H1 (cell line): Measurements from ENCODE around the gene ATG5. TPM values are rescaled to one million over a fixed set of nuclear protein-coding genes. Genes with fewer than 3 reads are reported as not detected.
A peak's percentile ranks its signal among the peaks of the same experiment; 100 is the strongest.

Source experiments
- CTCF ChIA-PET: fragments of 300-600 bp; sonication (Branson Sonifier 250); formaldehyde crosslinking; loops from one replicate; lab custom pipeline; 2021; ENCODE audit not compliant: partially characterized antibody; lab: Charles Lee
- POLR2A ChIA-PET: fragments of 300-600 bp; sonication (Branson Sonifier 250); formaldehyde crosslinking; loops from one replicate; lab custom pipeline; 2021; ENCODE audit warnings: inconsistent platforms; ENCODE audit not compliant: partially characterized antibody; lab: Charles Lee
- DNase-seq, 2 experiments: peaks; one replicate each; pipeline versions ENCODE4 v3.0.0 to v3.0.0-alpha.2; 2010 to 2022; ENCODE audit warnings: low spot score in 2 of 2, low read depth in 1 of 2, mixed read lengths in 1 of 2
- FAIRE-seq: peaks from 2 replicates; lab custom pipeline; 2011; peaks lifted over from hg19 to GRCh38; lab: Jason Lieb, UNC
- H2AFZ ChIP-seq: 2 replicates; pipeline ENCODE4 v1.8.1; 2012; ENCODE audit warnings: low read length, inconsistent platforms
- H2AK5ac ChIP-seq: 2 replicates; pipeline ENCODE4 v1.6.1; 2013; ENCODE audit warnings: low read depth, low read length
- H2BK120ac ChIP-seq: replicated peaks from 2 replicates; pipeline ENCODE3; 2013; ENCODE audit warnings: low read depth, low read length, inconsistent platforms
- H2BK12ac ChIP-seq: 2 replicates; pipeline ENCODE4 v1.6.1; 2013; ENCODE audit warnings: low read depth, low read length
- H2BK15ac ChIP-seq: 2 replicates; pipeline ENCODE4 v1.6.1; 2013; ENCODE audit warnings: low read length
- H2BK20ac ChIP-seq: 2 replicates; pipeline ENCODE4 v1.6.1; 2013; ENCODE audit warnings: low read length
- H2BK5ac ChIP-seq: 2 replicates; pipeline ENCODE4 v1.6.1; 2013; ENCODE audit warnings: low read depth, low read length
- H3K14ac ChIP-seq: 2 replicates; pipeline ENCODE4 v1.6.1; 2013; ENCODE audit warnings: inconsistent platforms; ENCODE audit not compliant: insufficient read length
- H3K18ac ChIP-seq: 2 replicates; pipeline ENCODE4 v1.6.1; 2013; ENCODE audit warnings: low read length; ENCODE audit errors: extremely low read depth
- H3K23ac ChIP-seq: 2 replicates; pipeline ENCODE4 v1.6.1; 2013; ENCODE audit warnings: inconsistent platforms; ENCODE audit not compliant: insufficient read length
- H3K23me2 ChIP-seq: 2 replicates; pipeline ENCODE4 v1.6.1; 2013; ENCODE audit warnings: low read depth, low read length
- H3K27ac ChIP-seq: 2 replicates; pipeline ENCODE4 v1.6.1; 2011; ENCODE audit warnings: low read depth, low read length, inconsistent platforms
- H3K27me3 ChIP-seq, 4 experiments: replicated peaks in 1 of 4; 1 replicate in 1 of 4; 2 replicates in 3 of 4; pipeline versions ENCODE4 v1.6.1 to v1.8.1; 2011 to 2013; ENCODE audit warnings: low read length in 3 of 4, mild to moderate bottlenecking in 3 of 4, inconsistent platforms in 2 of 4, mixed read lengths in 2 of 4, moderate library complexity in 1 of 4; ENCODE audit not compliant: control insufficient read depth in 3 of 4, insufficient read depth in 3 of 4; ENCODE audit errors: extremely low read depth in 1 of 4
- H3K36me3 ChIP-seq, 4 experiments: 2 replicates each; pipeline versions ENCODE4 v1.6.1 to v1.8.1; 2011 to 2013; ENCODE audit warnings: mild to moderate bottlenecking in 4 of 4, low read length in 3 of 4, moderate library complexity in 2 of 4, control low read depth in 1 of 4, inconsistent platforms in 1 of 4; ENCODE audit not compliant: insufficient read depth in 4 of 4, control insufficient read depth in 2 of 4
- H3K4ac ChIP-seq: replicated peaks from 2 replicates; pipeline ENCODE3; 2013; ENCODE audit warnings: low read length, low read depth, mixed read lengths, inconsistent platforms; ENCODE audit not compliant: insufficient read length
- H3K4me1 ChIP-seq, 4 experiments: replicated peaks in 1 of 4; 1 replicate in 1 of 4; 2 replicates in 3 of 4; pipeline versions ENCODE4 v1.6.1 to v1.8.1; 2011 to 2013; ENCODE audit warnings: low read length in 3 of 4, inconsistent platforms in 2 of 4, mixed read lengths in 1 of 4; ENCODE audit not compliant: insufficient read depth in 4 of 4, control insufficient read depth in 3 of 4
- H3K4me2 ChIP-seq, 2 experiments: 2 replicates each; pipeline versions ENCODE4 v1.6.1 to v1.8.1; 2011 to 2013; ENCODE audit warnings: low read depth in 2 of 2, low read length in 2 of 2, control low read depth in 1 of 2, inconsistent platforms in 1 of 2, mild to moderate bottlenecking in 1 of 2; ENCODE audit not compliant: insufficient read depth in 1 of 2
- H3K4me3 ChIP-seq, 4 experiments: fragments of 200-600, 300-600 bp in 1 of 4; sonication (generic), shearing (Covaris generic), sonication (Bioruptor Twin) in 1 of 4; 2 replicates each; pipeline versions ENCODE4 v1.5.1 to v1.8.1; 2011 to 2016; ENCODE audit warnings: low read length in 4 of 4, low read depth in 3 of 4, control low read depth in 2 of 4, inconsistent platforms in 2 of 4, mild to moderate bottlenecking in 2 of 4, mixed read lengths in 1 of 4, moderate library complexity in 1 of 4; ENCODE audit not compliant: insufficient read depth in 2 of 4; ENCODE audit errors: extremely low read depth in 1 of 4
- H3K56ac ChIP-seq: replicated peaks from 2 replicates; pipeline ENCODE3; 2013; ENCODE audit warnings: low read depth, mild to moderate bottlenecking, mixed read lengths, low read length, inconsistent platforms; ENCODE audit not compliant: insufficient read length
- H3K79me1 ChIP-seq: 2 replicates; pipeline ENCODE4 v1.6.1; 2013; ENCODE audit warnings: low read depth, low read length, control low read depth
- H3K79me2 ChIP-seq, 2 experiments: 2 replicates each; pipeline versions ENCODE4 v1.6.1 to v1.8.1; 2012 to 2013; ENCODE audit warnings: low read length in 2 of 2, mild to moderate bottlenecking in 2 of 2, inconsistent platforms in 1 of 2; ENCODE audit not compliant: insufficient read depth in 2 of 2, control insufficient read depth in 1 of 2
- H3K9ac ChIP-seq, 4 experiments: replicated peaks in 1 of 4; 1 replicate in 1 of 4; 2 replicates in 3 of 4; pipeline versions ENCODE4 v1.6.1 to v1.8.1; 2011 to 2013; ENCODE audit warnings: low read depth in 3 of 4, low read length in 3 of 4, control low read depth in 2 of 4, mild to moderate bottlenecking in 2 of 4, moderate library complexity in 2 of 4, inconsistent platforms in 1 of 4; ENCODE audit errors: extremely low read depth in 1 of 4
- H3K9me3 ChIP-seq, 2 experiments: 2 replicates each; pipeline versions ENCODE4 v1.6.1 to v1.8.1; 2012 to 2013; ENCODE audit warnings: mild to moderate bottlenecking in 2 of 2, moderate library complexity in 2 of 2, control low read depth in 1 of 2, inconsistent platforms in 1 of 2, low read depth in 1 of 2, low read length in 1 of 2, mixed read lengths in 1 of 2; ENCODE audit not compliant: insufficient read depth in 2 of 2
- H4K20me1 ChIP-seq, 2 experiments: replicated peaks in 1 of 2; 2 replicates each; pipeline versions ENCODE3 to v1.8.1; 2011 to 2013; ENCODE audit warnings: inconsistent platforms in 2 of 2, low read length in 2 of 2, mild to moderate bottlenecking in 1 of 2; ENCODE audit not compliant: insufficient read depth in 2 of 2, control insufficient read depth in 1 of 2
- H4K5ac ChIP-seq: 2 replicates; pipeline ENCODE4 v1.6.1; 2013; ENCODE audit warnings: low read length, low read depth, mixed read lengths, inconsistent platforms; ENCODE audit not compliant: insufficient read length
- H4K8ac ChIP-seq: 2 replicates; pipeline ENCODE4 v1.8.0; 2013; ENCODE audit warnings: mild to moderate bottlenecking, moderate library complexity, low read length, inconsistent platforms; ENCODE audit not compliant: insufficient read depth; ENCODE audit errors: extremely low read depth
- H4K91ac ChIP-seq: replicated peaks from 2 replicates; pipeline ENCODE3; 2013; ENCODE audit warnings: low read length, mixed read lengths, inconsistent platforms; ENCODE audit not compliant: insufficient read length
- BRCA1 ChIP-seq: IDR thresholded peaks from 2 replicates; pipeline ENCODE4 v1.6.1; 2012; ENCODE audit warnings: low read depth, low read length, improper control_type of control experiment
- CHD1 ChIP-seq: IDR thresholded peaks from 2 replicates; pipeline ENCODE4 v1.6.1; 2012; ENCODE audit warnings: low read depth, low read length, improper control_type of control experiment
- CHD2 ChIP-seq: IDR thresholded peaks from 2 replicates; pipeline ENCODE4 v1.6.1; 2012; ENCODE audit warnings: low read length, improper control_type of control experiment
- CTBP2 ChIP-seq: IDR thresholded peaks from 2 replicates; pipeline ENCODE4 v1.7.0; 2011; ENCODE audit warnings: borderline replicate concordance, mild to moderate bottlenecking, moderate library complexity, mixed read lengths, low read length; ENCODE audit not compliant: insufficient read depth, insufficient read length
- RBBP5 ChIP-seq: IDR thresholded peaks from 2 replicates; pipeline ENCODE4 v1.7.1; 2012; ENCODE audit warnings: low read depth, mild to moderate bottlenecking, inconsistent platforms, low read length, moderate library complexity, borderline replicate concordance
- SAP30 ChIP-seq: fragments of 300-600 bp; sonication (generic); IDR thresholded peaks from 2 replicates; pipeline ENCODE4 v1.7.1; 2012; ENCODE audit warnings: low read length, moderate library complexity, mild to moderate bottlenecking, inconsistent platforms; ENCODE audit not compliant: insufficient read depth, insufficient replicate concordance
- SIN3A ChIP-seq, 2 experiments: IDR thresholded peaks in 1 of 2; conservative IDR thresholded peaks in 1 of 2; 2 replicates each; pipeline ENCODE4 v1.6.1; 2011 to 2012; ENCODE audit warnings: low read length in 2 of 2, improper control_type of control experiment in 1 of 2, low read depth in 1 of 2, mild to moderate bottlenecking in 1 of 2
- WGBS, 2 experiments: shearing (Covaris generic) in 1 of 2; methylation state at CpG; one replicate each; pipeline versions ENCODE4 v1.1.6 to v1.1.7; 2013 to 2015; ENCODE audit warnings: low lambda C conversion rate in 2 of 2, mixed read lengths in 2 of 2, inconsistent platforms in 1 of 2, low coverage in 1 of 2, missing lambda C conversion rate in 1 of 2; ENCODE audit not compliant: insufficient replicate concordance in 2 of 2, insufficient coverage in 1 of 2, insufficient read length in 1 of 2; ENCODE audit errors: extremely low coverage in 1 of 2, missing lambda C conversion rate in 1 of 2; 5-methylcytosine and 5-hydroxymethylcytosine counted together
- polyA plus RNA-seq, 7 experiments: library from polyadenylated mRNA; depleted of rRNA in 3 of 7; stranded (reverse) in 5 of 7; unstranded in 2 of 7; fragments of >200 nt in 5 of 7; fragments of 200-250 nt in 2 of 7; gene quantifications; 1 replicate in 5 of 7; 2 replicates in 1 of 7; 4 replicates in 1 of 7; pipeline versions ENCODE4 v1.2.1 to v1.2.3, GENCODE V29; 2011 to 2013; ENCODE audit warnings: missing spikeins in 2 of 7, mixed read lengths in 2 of 7
- total RNA-seq: library from RNA; stranded (reverse); fragmentation: NEBNext Ultra II Directional; extraction: Animal tissue kit (Norgen Biotek cat#: 25700); gene quantifications from 2 replicates; pipeline ENCODE4 v1.2.1, GENCODE V29; 2021

ATG5 gene
- total and polyA plus RNA-seq, 2 of the 8 experiments (the other 6 are each of a cell fraction or from before 2014, with no cell fraction given): 18.2 to 39.0 TPM

DNA sequence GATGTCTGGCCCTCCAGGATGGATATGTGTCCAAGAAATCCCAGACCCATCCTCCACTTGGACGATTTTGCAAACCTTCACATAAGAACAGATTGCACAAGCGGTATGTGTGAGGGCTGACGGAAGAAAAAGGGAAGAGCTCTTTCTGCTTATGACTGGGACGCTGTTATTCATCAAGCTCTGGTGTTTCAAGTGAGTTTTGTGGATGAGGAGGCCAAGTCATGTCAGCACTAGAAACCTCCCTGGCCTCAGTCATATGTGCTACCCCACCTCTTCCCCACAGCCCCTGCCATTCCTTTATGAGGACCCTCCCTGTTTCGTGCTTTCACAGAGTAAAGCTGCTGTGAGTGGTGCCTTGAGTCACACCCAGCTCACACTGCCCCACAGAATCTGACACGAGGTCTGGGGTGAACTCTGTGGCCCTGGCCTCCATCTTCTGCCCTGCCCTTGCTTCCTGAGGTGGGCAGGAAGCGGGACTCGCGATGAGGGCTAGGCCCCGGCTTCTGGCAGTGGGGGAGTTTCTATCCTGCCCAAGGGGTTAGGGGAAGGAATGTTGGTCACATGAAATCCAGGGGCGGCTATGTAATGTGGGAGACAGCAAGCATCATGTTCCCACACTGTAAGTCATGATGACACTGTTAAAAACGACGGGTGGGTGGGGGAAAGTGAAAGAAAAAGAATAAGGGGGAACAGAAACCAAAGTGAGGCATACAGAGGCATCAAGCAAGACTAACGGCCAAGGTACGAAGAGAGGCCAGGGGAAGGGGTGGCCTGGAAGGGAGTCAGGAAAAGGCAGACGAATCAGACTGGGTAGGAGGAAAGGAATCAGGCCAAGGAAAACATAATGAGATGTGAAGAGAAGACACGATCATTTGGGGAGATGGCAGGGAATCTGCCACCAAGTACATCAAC is 161.3 kb downstream of the ATG5 start:
- Histone ChIP-seq H3K4me3 (no peak overlapping the region), H3K36me3 (no peaks in the 10 kb centered on the region), H3K14ac (no peak overlapping the region), H3K4me2 (no peak overlapping the region), H3K23ac (no peak overlapping the region), H2AK5ac (no peak overlapping the region), H3K23me2 (no peaks in the 10 kb centered on the region), H2BK120ac (no peak overlapping the region), H3K18ac (no peak overlapping the region; the same call in 1 of the 2 replicates), H3K4ac (no peak overlapping the region), H2BK20ac (peak overlapping the region; percentile 69; the same call in 1 of the 2 replicates), H2BK12ac (peak overlapping the region; percentile 71; the same call in 1 of the 2 replicates), H4K20me1 (no peaks in the 10 kb centered on the region), H3K27me3 (no peaks in the 10 kb centered on the region; a peak in 1 of 7 replicates), H2AFZ (0 out of 2 replicates have a peak overlapping the region, but pooled peaks have one; percentile 48), H3K27ac (no peak overlapping the region), H4K5ac (no peak overlapping the region), H3K56ac (no peak overlapping the region), H4K91ac (no peak overlapping the region), H3K9me3 (no peaks in the 10 kb centered on the region), H2BK15ac (peak overlapping the region; percentile 53), H3K9ac (no peak overlapping the region), H3K79me1 (no peaks in the 10 kb centered on the region), H3K79me2 (no peaks in the 10 kb centered on the region), H2BK5ac (0 out of 2 replicates have a peak overlapping the region, but pooled peaks have one; percentile 5), H4K8ac (no peak overlapping the region; the same call in 1 of the 2 replicates), H3K4me1 (peaks cover 10 to 18% (median 13%) of the 10 kb centered on the region in 4 experiments)
- FAIRE-seq (no peak), DNase-seq (no peak)
- ChIA-PET CTCF (interaction anchor here (0.6 to 2.7 kb wide), 11 partner anchors 9 to 174 kb away, joined by 3 to 9 read pairs (median 3); partner anchors contain the start of gene PRDM1), POLR2A (interaction anchor here (1.0 kb wide), 1 partner anchor 10 kb away, joined by 3 read pairs; no protein-coding TSS in a partner anchor)
- TF ChIP-seq CHD1 (no peak), CTBP2 (no peak), CHD2 (no peak), SAP30 (no peak), BRCA1 (no peak), SIN3A (conservative IDR thresholded peaks at IDR 0.05 in 1 of 2, IDR thresholded peaks at IDR 0.05 in 1 of 2; ENCODE audit: low read depth in 1 of 2, low read length in 2 of 2) (no peak), RBBP5 (no peak)
- WGBS, 2 experiments: 86% methylated on average over 17 of the region's 17 CpGs; no CpG with 5 or more reads in 1 of the 2 experiments
